HG02763 (cell line): Measurements from ENCODE around the gene ASCL5.

Experiments used
- ATAC-seq: cut with Tn5 transposase; IDR thresholded peaks from one replicate; pipeline ENCODE4 v1.9.1; 2021; ENCODE audit warnings: mild to moderate bottlenecking, moderate library complexity; ENCODE audit not compliant: unreplicated experiment

ASCL5 gene

GRCh38 chr1:201111672-201112071 is 15.3 kb downstream of the ASCL5 start:
- no peak for ATAC-seq

GRCh38 chr1:201111156-201111555 is 15.8 kb downstream of the ASCL5 start:
- no peak for ATAC-seq

GRCh38 chr1:201110616-201111015 is 16.4 kb downstream of the ASCL5 start:
- ATAC-seq, result no peak

DNA sequence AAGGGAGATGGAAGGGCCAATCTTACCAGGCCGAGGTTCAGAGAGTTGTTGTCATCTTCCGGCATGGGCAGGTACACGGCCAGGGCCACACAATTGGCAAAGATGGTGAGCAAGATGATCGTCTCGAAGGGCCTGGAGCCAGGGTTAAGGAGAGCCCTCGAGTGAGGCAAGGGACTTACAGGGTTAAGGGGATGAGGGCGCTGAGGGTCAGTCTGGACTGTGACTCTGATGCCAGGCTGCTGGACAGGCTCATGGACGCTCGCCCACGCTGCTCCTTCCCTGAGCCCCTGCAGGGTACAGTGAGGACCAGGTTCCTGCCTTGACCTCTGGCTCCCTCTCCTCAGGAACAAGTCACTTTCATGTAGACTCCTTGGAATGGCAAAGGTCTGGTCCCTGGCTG is 16.8 kb downstream of the ASCL5 start:
- ATAC-seq, result no peak

DNA sequence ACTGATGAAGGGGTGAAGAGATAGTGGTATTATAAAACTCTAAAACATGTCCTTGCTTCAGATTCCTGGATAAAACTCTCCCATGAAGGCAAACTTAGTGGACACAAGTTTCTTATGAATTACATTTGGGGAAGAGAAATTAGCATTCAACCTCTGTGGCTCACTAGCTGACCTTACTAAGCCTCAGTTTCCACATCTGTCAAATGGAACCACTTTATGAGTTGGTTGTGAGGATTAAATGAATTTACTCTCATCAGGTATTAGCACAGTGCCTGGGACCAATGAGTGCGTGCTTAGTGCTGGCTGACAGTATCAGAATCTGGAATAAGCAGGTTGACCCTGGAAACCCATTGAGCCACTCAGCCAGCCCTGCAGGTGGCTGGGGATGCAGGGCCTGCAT is 17.3 kb downstream of the ASCL5 start:
- ATAC-seq, result no peak

- no peak for ATAC-seq
Measured at GRCh38 chr1:201108614-201109013, 18.4 kb downstream of the ASCL5 start.

DNA sequence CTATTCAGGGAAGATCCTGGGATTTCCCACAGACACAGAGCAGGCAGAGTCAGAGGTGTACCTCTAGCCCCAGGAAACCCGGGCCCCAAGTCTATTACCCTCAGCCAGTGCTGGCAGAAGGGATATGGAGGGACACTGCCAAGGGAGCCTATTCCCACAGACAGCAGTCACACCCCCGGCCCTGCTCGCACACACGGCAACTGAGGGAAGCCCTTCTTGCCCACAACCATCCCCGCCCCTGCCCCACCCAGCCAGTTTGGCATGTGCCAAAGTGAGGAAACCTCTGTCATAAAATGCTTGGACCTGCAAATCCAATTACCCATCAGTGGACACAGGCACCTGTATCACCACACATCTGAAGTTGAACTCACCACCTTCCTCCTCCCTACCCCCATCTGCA is 21.3 kb downstream of the ASCL5 start:
- ATAC-seq, result no peak

- no peak for ATAC-seq
Measured at GRCh38 chr1:201104141-201104540, 22.8 kb downstream of the ASCL5 start.

DNA sequence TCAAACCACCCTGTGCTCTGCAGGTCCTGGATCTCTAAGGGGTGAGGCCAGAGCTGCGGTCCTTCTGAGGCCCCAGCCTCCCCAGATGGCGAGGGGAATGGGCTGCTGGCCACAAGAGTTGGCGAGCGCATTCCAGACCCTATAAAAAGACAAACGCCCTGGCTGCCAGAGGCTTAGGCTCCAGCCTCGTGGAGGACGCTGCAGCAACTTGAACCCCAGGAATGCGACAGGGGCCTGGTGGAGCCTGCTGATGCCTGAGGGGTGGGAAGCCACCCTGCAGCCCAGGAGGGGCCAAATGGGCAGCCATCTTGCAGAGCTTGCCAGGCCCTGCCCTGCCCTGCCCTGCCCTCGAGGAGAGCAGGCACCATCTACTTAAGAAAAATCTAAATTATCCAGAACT is 23.3 kb downstream of the ASCL5 start:
- no peak for ATAC-seq

- ATAC-seq, result no peak
Measured at GRCh38 chr1:201100169-201100930, 26.6 kb downstream of the ASCL5 start.

DNA sequence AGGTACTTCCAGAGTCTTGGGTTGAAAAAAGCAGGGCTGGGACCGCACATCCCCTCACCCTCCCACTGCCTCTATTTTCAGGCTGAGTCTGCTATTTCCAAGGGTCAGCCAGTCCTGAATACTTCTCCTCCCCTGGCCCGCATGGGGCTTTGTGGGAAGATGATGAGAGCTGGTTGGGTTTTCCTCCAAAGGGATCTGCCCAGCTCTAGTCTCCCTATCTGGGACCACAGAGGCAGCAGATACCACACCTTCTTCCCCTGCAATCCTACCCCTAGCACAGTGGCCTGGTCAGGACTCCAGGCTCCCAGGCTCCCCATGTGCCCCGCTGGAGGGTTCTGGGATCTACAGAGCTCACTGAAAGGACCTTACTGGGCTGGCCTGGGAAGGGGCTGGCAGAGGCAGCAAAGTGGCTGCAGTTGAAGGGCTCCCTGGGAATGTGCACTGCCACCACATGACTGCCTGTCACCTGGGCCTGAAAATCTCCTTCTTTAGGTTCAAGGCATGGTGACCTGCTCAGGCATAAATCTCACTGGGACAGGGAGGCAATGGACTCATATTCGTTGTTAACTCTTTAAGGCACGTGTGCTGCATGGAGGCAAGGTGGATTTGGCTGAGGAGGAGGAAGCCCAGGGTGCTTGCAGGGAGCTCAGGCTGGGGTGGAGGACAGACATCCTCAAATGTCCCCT is 27.8 kb downstream of the ASCL5 start:
- no peak for ATAC-seq

DNA sequence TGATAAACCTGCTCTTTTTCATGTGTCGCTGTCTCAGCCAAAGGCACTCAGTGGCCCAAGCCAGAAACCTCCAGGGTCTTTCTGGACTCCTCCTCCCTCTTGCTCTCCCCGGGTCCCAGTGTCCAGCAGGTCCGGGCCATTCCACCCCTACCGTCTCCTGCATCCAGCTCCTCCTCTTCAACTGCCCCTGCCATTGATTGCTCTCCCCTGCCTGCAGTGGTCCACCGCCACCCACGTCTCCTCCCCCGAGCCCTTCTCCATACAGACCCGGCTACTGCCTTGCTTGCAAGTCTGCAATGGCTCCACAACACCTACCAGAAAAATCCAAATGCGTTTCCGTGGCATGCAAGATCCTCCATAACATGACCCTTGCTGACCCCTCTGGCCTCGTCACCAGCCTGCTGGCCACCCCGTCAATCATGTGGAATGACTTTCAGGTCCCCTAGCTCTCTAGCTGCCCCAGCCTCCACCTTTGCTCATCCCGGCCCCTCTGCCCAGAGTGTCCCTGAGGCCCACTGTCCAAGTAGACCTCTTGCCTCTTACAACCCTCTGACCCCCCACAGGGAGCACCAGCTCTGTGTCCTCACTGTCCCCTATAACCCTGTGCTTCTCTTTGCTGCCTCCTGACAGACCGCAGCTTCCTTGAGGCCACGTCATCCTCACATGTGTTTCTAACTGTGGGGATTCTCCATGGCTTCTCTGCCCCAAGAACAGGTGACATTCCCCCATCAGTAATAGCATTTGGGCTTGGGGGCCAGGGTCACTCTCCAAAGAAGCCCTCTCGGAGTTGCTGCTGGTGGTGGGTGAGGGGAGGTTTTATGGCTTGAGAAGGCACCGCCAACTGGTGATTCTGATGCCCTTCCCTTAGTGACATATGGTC is 29.8 kb downstream of the ASCL5 start:
- ATAC-seq, result no peak

DNA sequence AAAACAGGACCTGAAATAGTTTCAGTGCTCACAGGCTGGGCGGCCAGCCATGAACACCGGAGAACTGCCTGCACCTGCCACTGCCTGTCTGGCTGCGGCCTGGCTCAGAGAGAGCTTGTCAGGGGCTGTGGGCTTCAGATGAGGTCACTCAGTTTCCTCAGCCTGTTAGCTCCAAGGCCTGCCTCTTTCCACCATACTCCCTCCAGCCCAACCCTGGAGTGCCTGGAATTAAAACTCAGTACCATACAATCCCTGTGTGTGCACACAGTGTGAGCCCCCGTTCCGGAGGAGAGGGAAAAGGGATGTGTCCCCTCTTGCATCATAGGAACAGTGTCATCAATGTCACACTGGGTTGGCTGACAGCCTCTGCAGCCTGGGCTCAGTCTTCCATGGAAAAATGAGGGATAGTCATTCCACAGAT is 30.9 kb downstream of the ASCL5 start:
- no peak for ATAC-seq

DNA sequence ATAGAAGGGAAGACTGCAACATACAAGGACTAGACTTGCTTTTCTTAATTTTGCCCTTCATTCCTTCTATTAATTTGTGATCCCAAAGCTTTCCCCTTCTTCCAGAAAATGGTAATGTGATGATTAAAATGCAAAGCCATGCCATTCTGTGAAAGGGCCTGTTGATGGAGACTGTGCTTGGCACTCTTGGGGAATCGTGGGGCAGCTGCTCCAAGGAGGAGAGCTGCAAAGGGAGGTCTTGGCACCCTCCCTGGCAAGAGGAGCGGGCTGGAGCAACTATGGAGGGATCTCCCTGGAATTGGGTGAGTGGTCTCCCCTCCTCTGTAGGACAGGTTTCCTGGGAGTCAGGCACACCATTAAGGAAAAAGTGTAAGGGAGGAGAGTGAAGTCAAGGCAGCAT is 31.4 kb downstream of the ASCL5 start:
- no peak for ATAC-seq

DNA sequence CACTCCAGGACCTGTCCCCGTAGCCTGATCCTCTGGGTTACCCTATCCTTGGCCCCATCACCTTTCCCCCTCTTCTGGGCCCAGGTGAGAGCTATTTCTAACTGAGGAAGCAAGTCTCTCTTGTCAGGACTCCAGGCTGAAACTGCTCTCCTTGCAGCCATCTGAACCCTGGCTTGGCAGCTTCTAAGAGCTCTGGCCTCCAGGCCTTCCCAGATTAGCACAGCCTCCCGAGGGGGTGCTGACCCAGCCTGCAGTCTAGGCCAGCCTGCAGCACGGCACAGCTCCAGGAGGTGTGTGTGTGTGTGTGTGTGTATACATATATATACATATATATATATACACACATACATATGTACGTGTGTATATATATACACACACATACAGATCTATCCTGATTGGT is 32.2 kb downstream of the ASCL5 start:
- no peak for ATAC-seq

GRCh38 chr1:201093962-201094361 is 33.0 kb downstream of the ASCL5 start:
- ATAC-seq, result no peak

DNA sequence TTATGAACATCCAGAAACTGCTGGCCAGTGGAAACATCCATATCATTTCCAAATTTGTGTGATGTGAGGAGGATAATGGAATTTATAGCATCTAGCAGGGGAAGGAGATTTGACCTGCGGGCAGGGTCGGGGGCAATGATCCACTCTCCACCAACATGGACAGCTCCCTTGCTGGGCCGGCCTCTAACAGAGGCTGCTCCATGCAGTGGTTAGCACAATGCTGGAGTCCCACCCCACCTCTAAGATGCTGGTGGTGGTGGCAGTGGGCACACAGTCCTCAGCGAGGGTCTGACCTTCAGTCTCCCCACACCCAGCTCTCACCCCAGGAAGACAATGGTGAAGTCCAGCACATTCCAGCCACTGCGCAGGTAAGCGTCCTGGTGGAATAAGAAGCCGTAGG is 33.4 kb downstream of the ASCL5 start:
- ATAC-seq, result no peak

- ATAC-seq, result no peak
Measured at GRCh38 chr1:201092738-201093137, 34.2 kb downstream of the ASCL5 start.

DNA sequence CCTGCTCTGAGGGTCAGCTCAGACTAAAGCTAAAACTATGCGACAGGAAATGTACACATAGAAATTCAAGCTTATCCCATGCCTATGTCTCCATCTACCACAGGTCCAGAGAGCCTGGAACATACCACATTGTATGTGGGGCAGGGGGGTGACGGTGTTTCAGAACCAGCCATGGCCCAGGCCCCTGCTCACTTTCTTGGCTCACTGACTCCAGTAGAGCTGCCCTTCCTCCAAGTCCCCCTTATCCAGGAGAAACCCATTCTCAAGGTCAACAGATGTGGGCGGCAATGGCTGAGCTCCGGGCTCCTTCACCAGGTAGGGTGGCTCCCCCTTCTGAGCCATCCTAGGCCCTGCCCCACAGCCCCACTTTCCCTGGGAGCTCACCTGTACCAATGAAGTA is 35.7 kb downstream of the ASCL5 start:
- no peak for ATAC-seq

DNA sequence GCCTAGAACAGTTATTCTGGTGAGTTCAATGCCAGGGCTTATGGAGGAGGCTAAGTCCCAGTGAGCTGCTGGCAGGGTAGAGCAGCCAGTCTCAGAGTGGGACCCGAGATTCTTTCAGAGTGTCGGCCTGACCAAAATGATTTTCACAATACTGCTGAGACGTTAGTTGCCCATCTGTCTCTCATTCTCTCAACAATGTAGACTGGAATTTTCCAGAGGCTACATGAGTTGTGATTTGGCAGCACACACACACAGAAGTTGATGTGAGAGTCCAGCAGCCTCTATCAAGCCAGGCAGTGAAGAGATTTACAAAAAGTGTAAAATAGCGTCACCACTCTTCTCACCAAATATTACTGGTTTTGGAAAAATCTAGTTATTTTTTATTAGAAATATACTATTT is 36.4 kb downstream of the ASCL5 start:
- ATAC-seq, result no peak

GRCh38 chr1:201089596-201089995 is 37.4 kb downstream of the ASCL5 start:
- ATAC-seq, result no peak
